Progenitor cell of endocrine pancreas (in vitro differentiated cells): ENCODE data around the gene RRP1B. TPM values are rescaled to one million over a fixed set of nuclear protein-coding genes. Genes with fewer than 3 reads are reported as not detected.

ENCODE experiments used
- DNase-seq: peaks from one replicate; pipeline ENCODE4 v3.0.0; 2021; ENCODE audit warnings: low spot score; ENCODE audit not compliant: unreplicated experiment
- H3K27ac Mint-ChIP-seq: 2 replicates; pipeline ENCODE4 v1.8.0; 2021; ENCODE audit warnings: mild to moderate bottlenecking, moderate library complexity, mixed read lengths
- H3K27me3 Mint-ChIP-seq: 2 replicates; pipeline ENCODE4 v1.8.0; 2021; ENCODE audit warnings: mixed read lengths
- H3K36me3 Mint-ChIP-seq: 2 replicates; pipeline ENCODE4 v1.8.0; 2022; ENCODE audit warnings: mixed read lengths; ENCODE audit not compliant: insufficient read depth
- H3K4me1 Mint-ChIP-seq: 2 replicates; pipeline ENCODE4 v1.8.0; 2021; ENCODE audit warnings: low read depth, mixed read lengths
- H3K4me3 Mint-ChIP-seq: 2 replicates; pipeline ENCODE4 v1.8.0; 2021; ENCODE audit warnings: low read depth, mild to moderate bottlenecking, moderate library complexity, mixed read lengths
- H3K9me3 Mint-ChIP-seq: 2 replicates; pipeline ENCODE4 v1.8.0; 2021; ENCODE audit warnings: low read depth, mixed read lengths
- total RNA-seq: library from RNA; stranded (reverse); gene quantifications from 2 replicates; pipeline ENCODE4 v1.2.1, GENCODE V29; 2021
- TF ChIP-seq, protein P1 (sequence below): fragments of 200-600 bp; sonication (generic); IDR thresholded peaks from one replicate; pipeline ENCODE4 v1.5.0; 2021; ENCODE audit warnings: antibody characterized with exemption, mild to moderate bottlenecking; ENCODE audit not compliant: unreplicated experiment

Gene RRP1B
- total RNA-seq, 1 donor from 2014 or later: 38.0 TPM

DNA sequence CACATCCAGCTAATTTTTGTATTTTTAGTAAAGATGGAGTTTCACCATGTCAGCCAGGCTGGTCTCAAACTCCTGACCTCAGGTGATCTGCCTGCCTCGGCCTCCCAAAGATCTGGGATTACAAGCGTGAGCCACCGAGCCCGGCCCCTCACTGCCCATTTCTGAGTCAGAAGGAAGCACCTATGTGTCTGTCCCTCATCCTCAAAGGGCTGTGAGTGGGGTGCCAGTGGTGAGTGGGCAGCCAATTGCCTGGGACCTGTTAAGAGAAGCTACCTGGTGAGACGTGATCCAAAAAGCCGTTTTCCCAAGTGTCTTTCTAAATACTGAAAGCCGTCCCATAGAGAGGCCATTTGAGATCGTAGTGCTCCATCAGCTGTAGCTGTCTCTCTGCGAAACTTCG lies 32.4 kb downstream of the RRP1B start:
- H3K4me3 Mint-ChIP-seq: no peak overlapping the region
- H3K27me3 Mint-ChIP-seq: no peaks in the 10 kb centered on the region
- H3K27ac Mint-ChIP-seq: no peak overlapping the region
- DNase-seq: no peak
- no peaks in the 10 kb centered on the region for H3K9me3 Mint-ChIP-seq
- H3K4me1 Mint-ChIP-seq: no peaks in the 10 kb centered on the region
- TF ChIP-seq, protein P1, sequence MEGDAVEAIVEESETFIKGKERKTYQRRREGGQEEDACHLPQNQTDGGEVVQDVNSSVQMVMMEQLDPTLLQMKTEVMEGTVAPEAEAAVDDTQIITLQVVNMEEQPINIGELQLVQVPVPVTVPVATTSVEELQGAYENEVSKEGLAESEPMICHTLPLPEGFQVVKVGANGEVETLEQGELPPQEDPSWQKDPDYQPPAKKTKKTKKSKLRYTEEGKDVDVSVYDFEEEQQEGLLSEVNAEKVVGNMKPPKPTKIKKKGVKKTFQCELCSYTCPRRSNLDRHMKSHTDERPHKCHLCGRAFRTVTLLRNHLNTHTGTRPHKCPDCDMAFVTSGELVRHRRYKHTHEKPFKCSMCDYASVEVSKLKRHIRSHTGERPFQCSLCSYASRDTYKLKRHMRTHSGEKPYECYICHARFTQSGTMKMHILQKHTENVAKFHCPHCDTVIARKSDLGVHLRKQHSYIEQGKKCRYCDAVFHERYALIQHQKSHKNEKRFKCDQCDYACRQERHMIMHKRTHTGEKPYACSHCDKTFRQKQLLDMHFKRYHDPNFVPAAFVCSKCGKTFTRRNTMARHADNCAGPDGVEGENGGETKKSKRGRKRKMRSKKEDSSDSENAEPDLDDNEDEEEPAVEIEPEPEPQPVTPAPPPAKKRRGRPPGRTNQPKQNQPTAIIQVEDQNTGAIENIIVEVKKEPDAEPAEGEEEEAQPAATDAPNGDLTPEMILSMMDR: no peak
- peaks cover 22% of the 10 kb centered on the region for H3K36me3 Mint-ChIP-seq

DNA sequence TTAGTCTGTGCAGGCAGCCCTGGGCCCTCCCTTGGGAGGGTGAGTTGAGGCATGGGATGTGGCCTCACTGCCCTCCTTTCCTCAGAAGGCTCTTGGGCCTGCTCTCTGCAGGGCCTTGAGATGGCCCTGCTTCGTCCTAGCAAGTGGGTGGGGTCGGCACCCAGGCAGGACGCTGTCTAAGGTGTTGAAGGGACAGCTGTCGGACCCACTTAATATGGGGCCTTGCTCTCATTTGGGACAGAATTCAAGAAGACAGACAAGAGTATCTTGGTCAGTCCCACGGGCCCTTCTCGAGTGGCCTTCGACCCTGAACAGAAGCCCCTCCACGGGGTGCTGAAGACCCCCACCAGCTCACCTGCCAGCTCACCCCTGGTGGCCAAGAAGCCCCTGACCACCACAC lies 33.6 kb downstream of the RRP1B start:
- H3K4me3 Mint-ChIP-seq: no peak overlapping the region
- no peaks in the 10 kb centered on the region for H3K9me3 Mint-ChIP-seq
- no peak for DNase-seq

DNA sequence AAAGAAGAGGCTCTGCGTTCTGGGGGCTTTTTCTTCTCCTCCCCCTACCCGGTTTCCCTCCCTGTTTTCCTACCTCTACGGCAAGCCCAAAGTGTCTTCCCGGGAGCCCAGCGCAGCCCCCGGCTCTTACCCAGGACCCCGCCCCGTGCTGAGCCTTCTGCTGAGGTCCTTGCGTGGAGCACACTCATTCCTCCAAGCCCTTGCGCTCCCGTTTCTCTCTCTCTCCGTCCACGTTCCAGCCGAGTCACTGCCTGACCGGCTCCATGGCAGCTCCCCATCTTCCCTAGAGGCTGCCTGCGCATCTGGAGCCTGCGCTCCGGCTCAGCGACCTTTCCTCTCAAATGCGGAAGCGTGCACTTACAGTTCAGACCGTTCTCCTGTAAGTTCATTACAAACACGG lies 34.6 kb downstream of the RRP1B start:
- peaks cover 18% of the 10 kb centered on the region for H3K36me3 Mint-ChIP-seq
- H3K9me3 Mint-ChIP-seq: no peaks in the 10 kb centered on the region
- TF ChIP-seq, protein P1: no peak
- DNase-seq: no peak
- no peak overlapping the region for H3K27ac Mint-ChIP-seq
- H3K4me3 Mint-ChIP-seq: no peak overlapping the region
- no peaks in the 10 kb centered on the region for H3K4me1 Mint-ChIP-seq
- H3K27me3 Mint-ChIP-seq: no peaks in the 10 kb centered on the region

More for the DNA sequence above, 33.6 kb downstream of the RRP1B start:
- H3K27ac Mint-ChIP-seq: no peak overlapping the region
- H3K27me3 Mint-ChIP-seq: no peaks in the 10 kb centered on the region
- H3K36me3 Mint-ChIP-seq: peaks cover 18% of the 10 kb centered on the region
- TF ChIP-seq, protein P1: no peak
- no peaks in the 10 kb centered on the region for H3K4me1 Mint-ChIP-seq

DNA sequence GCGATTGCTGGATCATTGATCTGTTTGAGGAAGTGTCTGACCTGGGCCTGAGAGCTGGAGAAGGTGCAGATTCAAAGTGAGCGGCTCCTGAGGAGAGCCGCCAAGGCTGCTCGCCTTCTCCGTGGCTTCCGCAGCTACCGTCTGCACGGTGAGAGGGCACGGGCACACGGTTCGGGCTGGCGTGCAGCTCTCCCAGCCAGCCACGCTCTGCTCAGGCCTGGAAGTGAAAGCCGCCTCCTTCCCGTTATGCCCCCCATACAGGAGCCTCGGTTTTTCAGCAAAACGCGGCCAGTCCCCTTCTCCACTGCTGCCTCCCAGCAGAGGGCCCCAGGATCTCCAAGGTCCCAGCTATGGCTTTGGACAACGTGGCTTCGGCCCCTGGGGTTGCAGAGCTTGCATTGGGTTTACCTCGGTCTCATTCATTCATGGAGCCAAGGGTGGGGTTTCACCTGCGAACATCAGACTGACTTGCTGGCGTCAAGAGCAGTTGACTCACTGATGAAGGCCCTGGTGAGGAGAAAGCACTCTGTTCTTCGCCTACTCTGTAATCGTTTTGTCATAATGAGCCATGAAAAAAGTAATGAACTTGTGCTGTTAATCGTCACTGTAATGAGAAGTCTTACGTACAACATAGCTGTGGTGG lies 35.2 kb downstream of the RRP1B start:
- H3K9me3 Mint-ChIP-seq: no peaks in the 10 kb centered on the region
- peaks cover 18% of the 10 kb centered on the region for H3K36me3 Mint-ChIP-seq
- TF ChIP-seq, protein P1: no peak
- H3K4me1 Mint-ChIP-seq: no peaks in the 10 kb centered on the region
- no peaks in the 10 kb centered on the region for H3K27me3 Mint-ChIP-seq
- no peak overlapping the region for H3K4me3 Mint-ChIP-seq
- DNase-seq: no peak
- H3K27ac Mint-ChIP-seq: no peak overlapping the region

DNA sequence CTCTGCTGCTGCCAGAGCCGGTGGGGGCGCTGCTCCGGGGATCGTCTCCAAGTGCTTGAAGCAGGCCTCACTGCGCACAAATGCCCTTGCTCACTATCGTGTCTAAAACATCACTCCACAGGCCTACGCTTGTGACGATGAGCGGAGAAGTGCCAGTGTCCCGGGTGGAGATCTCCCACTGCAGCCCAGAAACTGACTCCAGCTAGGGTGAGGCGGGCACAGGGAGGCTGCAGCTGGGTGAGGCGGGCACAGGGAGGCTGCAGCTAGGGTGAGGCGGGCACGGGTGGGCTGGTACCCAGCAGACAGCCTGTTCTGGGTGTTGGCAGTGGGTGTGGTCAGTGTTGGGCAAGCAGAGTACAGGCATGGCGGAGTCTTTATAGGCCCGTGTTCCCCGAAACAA lies 36.9 kb downstream of the RRP1B start:
- Mint-ChIP-seq H3K36me3 (peaks cover 13% of the 10 kb centered on the region), H3K27me3 (no peaks in the 10 kb centered on the region), H3K9me3 (no peaks in the 10 kb centered on the region), H3K4me1 (peaks cover 3% of the 10 kb centered on the region), H3K4me3 (no peak overlapping the region), H3K27ac (peak overlapping the region; percentile 52)
- TF ChIP-seq, protein P1: no peak
- no peak for DNase-seq
